Stimulated activated naive CD4-positive, alpha-beta T cell treated with Interleukin-2 at 50 U/mL for 16 hours (primary cell): Measurements from ENCODE around the gene PCYT1A.
A peak's percentile ranks its signal among the peaks of the same experiment; 100 is the strongest.
"Not testable (repeated sequence)": the region's sequence is repeated elsewhere in the genome, so short reads cannot be mapped to it uniquely, and the experiment has no call there.

ENCODE experiments used
- DNase-seq: peaks from one replicate; lab custom pipeline; 2025; lab: John Stamatoyannopoulos, UW

Gene PCYT1A

DNA sequence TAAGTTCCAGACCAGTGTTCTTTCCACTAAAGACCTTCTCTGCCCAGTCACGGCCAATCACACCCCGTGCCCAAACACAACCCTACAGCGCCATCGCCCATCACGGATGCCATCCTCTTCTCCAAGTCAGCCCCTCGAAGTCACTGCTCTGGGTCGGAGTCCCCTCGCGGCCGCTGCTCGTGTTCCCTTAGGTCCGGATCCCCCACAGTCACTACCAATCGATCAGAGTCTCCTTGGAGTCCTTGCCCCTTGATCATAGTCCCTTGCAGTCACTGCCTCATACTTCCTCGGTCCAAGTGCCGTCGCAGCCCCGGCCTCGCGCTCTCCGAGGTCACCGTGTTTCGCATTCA, 461 bp downstream of the PCYT1A start:
- DNase-seq, result peak; percentile 29

DNA sequence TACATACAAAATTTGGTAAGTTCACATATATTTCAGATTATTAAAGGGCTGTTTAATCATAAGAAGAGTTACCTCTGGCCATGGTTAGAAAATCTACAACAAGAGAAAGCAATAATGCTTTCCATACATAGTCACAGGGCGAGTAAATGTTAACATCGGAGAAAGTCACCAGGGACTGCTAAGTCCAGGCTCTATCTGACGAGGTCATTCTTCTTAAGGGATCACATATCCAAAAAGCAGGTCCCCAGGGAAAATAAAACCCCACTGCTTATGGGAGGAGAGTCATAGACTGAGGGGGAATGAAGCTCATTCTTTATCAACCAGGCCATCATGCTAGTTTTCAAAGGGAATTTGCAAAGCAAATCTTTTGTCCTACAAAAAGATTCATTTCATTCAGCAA, 3.1 kb downstream of the PCYT1A start:
- no peak for DNase-seq

DNA sequence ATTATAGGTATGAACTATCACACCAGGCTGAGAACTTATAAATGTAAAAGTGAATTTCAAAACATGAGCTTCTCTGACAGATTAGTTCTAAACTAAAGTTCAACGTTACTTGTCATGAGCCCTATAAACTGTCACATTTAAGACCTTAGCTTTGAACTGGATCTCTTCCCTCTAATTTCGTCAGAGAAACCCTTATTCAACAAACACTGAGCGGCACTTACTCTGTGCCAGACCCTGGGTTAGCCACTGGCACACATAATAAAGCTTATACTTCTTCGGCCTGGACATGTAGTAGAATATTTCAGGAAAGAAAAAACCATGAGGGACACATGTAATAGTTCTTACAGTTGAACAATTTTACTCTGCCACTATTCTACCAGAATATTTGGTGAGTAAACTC, 5.6 kb downstream of the PCYT1A start:
- DNase-seq, result no peak

DNA sequence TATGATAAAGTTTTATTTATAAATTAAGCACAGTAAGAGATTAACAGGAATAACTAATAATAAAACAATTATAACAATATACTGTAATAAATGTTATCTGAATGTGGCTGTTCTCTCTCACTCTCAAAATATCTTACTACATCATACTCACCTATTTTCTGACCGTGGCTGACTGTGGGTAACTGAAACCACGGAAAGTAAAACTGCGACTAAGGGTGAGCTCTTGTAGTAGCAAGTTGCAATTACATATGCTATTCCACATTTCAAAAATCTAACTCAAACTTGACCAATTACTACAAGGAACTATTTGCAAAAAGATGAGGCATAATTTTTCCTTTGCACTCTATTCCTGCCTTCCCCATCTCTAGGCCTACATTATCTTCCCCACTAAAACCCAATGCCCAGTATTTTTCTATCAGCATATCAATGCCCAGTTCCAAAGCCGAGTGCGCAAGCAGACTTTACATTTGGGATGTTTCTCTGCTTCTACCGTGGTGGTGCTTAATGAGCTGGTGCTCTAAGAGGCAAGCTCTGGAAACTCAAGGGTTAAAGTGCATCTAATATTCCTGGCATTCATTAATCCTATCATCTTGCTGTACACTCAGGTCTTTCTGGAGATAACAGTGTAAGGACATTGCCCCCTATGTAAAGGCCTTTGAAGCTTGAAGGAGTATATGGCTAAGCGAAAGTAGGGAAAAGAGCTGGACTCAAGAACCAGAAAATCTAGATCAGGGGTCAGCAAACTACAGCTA, 6.7 kb downstream of the PCYT1A start:
- no peak for DNase-seq

DNA sequence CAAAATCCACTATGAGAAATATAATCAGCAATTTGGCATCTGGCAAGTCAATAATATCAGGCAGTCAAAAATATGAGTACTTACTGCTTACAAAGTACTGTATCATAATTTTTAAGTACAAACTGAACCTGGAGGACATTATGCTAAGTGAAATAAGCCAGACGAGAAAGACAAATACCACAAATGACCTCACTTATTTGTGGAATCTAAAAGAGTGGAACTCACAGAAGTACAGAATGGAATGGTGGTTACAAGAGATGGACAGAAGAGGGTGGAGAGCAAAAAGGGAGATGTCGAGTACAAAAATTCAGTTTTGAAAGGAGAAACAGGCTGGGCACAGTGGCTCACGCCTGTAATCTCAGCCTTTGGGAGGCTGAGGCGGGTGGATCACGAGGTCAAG, 12.4 kb downstream of the PCYT1A start:
- no peak for DNase-seq

DNA sequence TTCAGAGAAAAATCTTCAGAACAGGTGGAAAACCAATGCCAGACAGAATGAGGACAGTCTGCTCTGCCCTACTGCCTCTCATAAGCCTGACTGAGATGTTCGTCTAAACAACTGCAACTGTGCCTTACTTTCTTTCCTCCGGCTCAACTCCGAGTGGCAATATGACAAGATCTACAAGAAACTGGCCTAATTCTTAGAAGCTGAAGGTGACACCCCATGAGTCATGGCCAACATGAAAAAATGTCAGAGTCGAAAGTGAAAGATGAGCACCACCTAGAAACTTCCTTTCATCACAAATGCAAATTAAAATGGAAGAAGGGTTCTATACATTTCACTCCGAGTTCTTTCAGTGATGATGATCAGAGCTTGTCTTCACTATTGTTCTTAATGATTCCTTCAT, 12.9 kb downstream of the PCYT1A start:
- DNase-seq, result peak; percentile 56

DNA sequence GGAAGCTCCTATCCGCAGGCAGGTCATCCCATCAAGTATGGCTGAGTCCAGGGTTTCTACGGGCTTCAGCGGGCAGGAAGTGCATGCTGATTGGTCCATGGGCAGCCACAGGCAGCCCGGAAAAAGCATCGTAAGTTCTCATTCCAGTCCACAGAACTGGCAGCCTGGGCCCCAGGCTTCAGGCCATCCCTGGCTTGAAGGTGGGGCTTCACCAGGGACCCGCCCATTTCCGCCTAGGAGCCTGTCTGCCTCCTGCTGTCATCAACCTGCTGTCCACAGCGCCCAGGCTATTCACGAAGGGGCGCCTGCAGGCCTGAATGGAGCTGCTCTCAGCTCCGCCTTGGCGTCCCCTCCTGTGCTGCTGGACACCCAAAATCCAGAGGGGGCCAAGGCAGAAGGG, 13.9 kb downstream of the PCYT1A start:
- DNase-seq, result no peak

DNA sequence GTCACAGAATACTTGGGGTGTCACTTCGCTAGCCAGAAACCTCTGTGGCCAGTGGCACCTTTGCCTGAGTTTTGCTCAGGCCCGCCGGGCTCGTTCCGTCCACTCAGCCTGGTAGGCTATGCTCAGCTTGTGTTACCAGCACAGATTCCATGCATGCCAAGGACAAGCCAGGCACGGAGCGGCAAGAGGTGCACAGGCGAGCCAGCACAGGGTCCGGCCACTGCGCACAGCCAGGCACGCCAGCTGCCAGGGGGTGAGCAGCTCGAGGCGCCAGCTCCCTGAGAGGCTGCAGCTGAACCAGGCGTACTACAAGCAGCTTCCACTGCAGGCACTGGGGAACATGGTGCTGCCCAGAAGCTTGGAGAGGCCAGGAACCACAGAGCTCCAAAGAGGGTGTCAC, 14.7 kb downstream of the PCYT1A start:
- no peak for DNase-seq

DNA sequence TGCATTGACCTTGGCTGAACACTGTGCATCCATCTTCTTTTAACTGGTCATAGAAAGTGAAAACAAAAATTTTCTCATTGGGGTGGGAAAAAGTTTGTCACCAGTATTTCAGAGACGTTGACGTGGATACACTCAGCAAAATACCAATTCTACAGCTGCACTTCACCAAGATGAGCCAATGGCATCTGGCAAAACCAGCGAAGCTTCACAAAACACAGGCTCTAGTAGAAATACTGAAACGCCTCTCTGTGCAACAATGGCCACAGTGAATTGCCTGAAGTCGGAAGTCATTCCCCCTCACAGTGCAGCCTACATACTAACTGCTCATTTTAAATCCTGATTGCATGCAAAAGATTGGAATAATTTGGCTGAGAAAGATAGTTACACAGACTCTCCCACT, 17.0 kb downstream of the PCYT1A start:
- no peak for DNase-seq

DNA sequence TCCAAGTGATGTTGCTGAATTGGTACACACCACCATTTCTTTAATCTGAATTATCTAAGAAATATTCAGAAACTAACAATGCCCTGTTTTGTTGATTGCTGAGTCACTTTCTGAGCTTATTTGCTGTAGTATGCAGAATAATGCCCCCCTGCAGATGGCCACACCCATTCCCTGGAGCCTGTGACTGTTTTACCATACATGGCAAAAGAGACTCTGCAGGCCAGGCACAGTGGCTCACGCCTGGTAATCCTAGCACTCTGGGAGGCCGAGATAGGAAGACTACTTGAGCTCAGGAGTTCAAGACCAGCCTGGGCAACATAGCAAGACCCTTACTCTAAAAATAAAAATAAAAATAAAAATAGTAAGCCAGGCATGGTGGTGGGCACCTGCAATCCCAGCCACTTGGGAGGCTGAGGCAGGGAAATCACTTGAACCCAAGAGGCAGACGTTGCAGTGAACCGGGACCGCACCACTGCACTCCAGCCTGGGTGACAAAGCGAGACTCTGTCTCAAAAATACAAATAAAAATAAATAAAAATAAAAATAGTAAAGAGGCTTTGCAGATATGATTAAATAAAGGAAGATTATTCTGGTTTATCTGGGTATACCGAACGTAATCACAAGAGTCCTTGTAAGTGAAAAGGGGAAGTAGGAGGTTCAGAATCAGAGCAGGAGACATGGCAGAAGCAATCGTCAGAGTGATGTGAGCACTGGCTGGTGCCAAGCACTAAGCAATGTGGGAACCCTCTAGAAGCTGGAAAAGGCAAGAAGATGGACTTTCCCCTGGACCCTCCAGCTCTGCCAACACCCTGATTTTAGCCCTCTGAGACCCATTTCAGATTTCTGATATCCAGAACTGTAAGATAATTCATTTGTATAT, 19.0 kb downstream of the PCYT1A start:
- DNase-seq, result no peak

DNA sequence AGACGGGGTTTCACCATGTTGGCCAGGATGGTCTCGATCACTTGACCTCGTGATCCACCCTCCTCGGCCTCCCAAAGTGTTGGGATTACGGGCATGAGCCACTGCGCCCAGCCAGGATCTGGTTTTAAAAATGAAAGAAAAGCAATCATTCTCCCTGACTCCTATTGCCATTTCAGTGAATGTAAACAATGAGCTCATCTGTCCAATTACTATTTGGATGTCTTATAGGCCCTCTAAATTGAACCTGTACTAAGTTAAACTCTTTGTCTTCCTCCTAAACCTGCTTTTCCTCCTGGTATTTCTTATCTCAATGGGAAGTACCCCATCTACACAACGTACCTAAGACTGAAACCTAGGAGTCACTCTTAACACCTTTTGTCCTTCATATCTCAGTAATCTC, 23.7 kb downstream of the PCYT1A start:
- DNase-seq, result no peak

DNA sequence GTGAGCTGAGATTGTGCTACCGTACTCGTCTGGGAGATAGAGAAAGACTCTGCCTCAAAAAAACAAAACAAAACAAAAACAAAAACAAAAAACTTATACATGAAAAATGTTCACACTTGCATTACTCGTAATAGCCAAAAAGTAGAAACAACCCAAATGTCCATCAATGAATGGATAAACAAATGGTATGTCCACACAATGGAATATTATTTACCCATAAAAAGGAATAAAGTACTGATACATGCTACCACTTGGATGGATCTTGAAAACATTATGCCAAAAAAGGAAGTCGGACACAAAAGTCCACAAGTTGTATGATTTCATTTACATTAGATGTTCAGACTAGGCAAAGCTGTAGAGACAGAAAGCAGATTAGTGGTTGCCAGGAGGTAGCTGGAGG, 26.7 kb downstream of the PCYT1A start:
- no peak for DNase-seq

DNA sequence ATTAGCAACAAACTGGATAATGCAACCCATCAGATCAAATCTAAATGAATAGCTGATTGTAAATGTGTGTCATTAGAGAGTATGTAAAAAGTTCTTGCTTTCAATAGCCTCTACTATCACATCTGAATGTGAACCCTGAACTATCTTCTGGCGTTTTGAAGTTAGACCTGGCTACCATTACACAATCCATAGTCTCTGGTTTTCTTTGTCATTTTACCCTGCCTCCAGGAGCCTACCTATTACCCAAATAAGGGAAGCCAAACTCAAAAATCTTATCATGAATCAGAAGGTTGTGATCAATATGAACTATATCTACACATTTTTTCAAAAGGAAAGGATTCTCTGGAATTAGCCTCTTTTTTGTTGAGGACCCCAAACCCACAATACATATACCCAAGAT, 31.8 kb downstream of the PCYT1A start:
- DNase-seq, result no peak

DNA sequence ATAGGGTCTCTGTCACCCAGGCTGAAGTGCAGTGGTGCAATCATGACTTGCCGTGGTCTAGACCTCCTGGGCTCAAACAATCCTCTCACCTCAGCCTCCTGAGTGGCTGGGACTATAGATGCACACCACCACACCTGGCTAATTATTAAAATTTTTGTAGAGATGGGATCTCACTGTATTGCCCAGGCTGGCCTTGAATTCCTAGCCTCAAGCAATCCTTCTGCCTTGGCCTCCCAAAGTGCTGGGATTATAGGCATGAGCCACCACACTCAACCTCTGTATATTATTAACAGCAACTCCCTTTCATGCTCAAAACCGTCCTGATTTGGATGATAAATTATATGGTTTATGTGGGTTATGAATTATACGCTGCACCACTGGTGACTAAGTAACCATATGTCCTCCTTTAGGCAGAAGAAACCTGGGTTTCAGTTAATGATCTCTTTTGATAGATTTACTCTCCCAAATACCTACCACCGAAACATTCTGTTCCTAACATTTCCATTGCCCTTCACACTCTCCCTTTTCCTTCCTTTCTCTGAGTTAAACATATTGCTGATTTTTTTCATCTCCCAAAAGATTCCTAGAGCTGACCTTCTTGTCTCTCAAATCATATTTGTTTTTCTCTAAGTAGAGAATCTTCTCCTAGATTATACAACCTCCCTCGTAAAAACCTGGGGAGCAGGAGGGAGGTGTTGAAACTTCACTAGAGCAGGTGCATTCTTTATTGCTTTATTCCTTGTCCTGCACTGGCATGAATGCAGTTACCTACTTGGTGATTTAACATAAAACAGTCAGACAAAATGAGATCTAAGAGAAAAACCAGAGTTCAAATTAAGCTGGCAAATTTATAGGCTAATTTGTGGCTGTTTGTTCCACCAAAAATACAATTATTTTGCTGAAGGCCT, 32.9 kb downstream of the PCYT1A start:
- DNase-seq, result no peak

DNA sequence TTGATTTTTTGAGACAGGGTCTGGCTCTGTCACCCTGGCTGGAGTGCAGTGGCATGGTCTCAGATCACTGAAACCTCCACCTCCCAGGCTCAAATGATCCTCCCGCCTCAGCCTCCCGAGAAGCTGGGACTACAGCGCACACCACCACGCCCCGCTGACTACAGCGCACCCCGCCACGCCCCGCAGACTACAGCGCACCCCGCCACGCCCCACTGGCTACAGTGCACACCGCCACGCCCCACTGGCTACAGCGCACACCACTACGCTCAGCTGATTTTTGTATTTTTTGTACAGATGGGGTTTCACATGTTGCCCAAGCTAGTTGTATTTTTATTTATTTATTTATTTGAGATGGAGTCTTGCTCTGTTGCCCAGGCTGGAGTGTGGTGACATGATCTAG, 35.6 kb downstream of the PCYT1A start:
- no peak for DNase-seq

DNA sequence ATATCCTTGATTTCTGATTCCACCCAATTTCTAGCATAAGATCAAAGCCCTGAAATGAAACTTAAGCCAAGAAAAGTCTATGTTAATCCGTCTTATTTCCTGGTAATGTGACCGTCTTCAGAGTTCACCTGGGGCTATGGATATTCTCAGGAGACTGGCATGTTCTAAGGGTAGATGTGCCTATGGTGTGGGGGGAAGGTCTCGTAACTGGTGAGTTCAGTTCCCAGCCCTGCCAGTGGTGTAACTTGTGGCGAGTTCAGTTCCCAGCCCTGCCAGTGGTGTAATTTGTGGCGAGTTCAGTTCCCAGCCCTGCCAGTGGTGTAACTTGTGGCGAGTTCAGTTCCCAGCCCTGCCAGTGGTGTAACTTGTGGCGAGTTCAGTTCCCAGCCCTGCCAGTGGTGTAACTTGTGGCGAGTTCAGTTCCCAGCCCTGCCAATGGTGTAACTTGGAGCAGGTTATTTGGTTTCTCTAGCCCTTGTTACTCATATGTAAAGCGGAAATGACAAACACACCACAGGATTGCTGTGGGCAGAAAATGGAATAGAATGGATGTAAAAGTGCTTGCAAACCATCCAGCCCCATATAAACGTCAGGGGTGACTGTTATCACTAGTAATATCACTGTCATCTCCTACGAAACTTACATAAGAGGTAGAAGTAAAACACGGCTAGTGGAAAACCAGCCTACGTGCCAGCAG, 40.8 kb downstream of the PCYT1A start:
- DNase-seq, result peak; percentile 12

DNA sequence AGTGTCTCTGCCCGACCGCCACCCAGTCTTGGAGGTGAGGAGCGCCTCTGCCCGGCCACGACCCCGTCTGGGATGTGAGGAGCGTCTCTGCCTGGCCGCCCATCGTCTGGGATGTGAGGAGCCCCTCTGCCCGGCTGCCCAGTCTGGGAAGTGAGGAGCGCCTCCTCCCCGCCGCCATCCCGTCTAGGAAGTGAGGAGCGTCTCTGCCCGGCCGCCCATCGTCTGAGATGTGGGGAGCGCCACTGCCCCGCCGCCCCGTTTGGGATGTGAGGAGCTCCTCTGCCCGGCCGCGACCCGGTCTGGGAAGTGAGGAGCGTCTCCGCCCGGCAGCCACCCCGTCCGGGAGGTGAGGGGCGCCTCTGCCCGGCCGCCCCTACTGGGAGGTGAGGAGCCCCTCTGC, 43.4 kb downstream of the PCYT1A start:
- DNase-seq, result not testable (repeated sequence)

DNA sequence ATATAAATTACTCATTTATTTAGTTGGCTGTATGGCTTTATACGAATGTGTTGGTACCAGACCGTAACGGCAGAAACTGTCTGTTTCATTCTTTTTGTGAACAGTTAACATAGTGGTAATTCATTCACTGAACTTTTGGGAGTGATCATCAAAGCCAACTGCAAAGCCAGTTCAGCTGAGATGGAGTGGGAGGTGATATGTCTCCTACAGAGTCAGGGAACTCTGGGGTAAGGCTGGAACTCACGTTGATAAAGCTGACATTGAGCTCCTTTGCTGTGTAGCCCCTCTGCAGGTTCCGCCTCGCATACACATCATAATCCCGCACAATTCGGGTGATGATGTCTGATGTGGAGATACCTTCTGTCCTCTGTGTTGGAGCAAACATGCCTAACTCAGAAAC, 45.8 kb downstream of the PCYT1A start:
- no peak for DNase-seq

DNA sequence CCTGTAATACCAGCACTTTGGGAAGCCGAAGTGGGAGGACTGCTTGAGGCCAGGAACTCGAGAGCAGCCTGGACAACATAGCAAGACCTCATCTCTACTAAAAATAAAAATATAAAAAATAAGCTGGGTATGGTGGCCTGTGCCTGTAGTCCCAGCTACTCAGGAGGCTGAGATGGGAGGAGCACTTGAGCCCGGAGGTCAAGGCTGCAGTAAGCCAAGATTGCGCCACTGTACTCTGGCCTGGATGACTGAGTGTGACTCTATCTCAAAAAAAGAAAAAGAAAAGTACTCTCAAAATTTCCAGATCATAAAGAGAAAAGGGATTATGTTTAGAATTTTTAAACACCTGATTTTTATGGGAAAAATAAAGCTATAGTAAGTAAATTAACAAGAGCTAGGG, 47.1 kb downstream of the PCYT1A start:
- no peak for DNase-seq

DNA sequence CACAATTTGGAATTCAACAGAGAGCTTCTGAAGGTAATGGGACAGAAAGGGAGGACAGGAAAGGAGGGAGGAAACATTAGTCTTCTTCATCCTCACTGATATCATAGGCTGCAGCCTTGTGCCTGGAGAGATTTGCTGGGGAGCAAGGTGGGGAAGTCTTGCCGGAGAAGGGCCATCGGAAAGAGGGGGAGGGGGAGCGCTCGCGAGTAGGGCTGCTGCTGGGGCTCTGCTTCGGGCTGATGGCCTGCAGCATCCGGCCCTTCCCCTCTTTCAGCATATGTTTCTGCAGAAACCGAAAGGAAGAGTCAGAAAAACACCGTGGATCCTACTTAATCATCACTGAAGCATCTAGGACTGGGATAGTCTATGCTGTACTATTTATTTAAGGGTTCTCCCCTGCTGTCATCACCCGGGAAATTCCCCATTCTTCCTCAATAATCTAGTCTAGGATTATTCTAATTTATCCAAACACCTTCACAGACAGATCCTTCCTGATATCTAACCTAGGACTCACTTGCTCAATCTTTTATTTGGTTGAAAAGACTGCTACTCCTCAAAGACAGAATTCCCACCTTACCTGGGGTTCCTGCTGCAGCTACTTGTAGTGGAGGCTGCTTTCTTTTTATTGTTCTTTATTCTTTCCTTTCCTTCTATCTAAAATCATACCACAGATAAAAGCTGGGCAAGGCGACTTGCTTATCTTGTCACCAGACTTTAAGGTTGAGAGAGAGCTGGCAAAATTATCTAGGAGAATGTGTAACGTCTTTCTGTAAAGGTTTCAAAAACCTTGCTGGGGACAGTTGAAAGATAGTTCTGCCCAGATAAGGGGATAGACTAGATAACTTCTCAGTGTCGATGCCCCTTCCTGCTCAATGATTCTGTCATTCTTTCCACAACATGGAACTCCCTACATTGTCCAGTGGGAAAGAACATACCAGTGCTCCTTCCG, 48.6 kb downstream of the PCYT1A start:
- no peak for DNase-seq

DNA sequence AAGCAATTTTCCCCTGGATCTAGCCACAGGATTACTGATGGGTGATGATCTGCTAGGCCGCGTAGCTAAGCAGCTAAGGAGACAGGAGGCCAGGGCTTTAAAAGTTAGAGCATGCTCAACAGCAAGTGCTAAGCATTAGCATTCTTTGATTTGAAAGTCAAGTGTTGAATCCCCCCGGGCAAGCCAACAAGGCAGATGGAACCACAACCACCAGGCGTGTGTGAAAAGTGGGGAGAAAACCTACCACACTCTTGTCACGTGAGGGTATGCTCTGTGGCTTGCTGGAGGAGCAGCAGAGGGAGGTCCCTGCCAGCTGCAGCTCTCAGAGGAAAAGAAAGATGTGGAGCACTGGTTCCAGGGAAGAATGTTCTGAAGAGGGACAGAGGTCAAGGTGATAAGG, 50.3 kb downstream of the PCYT1A start:
- DNase-seq, result no peak
